Thyroid gland (tissue), 4 donors: ENCODE data around the gene SCAF8.

Source experiments
- POLR2A ChIP-seq, 2 donors: fragments of 450-650 bp; IDR thresholded peaks; one replicate each; pipeline ENCODE4 v1.6.1; 2017; ENCODE audit warnings: antibody characterized with exemption in 2 of 2, mild to moderate bottlenecking in 2 of 2, moderate library complexity in 1 of 2
- TF ChIP-seq, protein P1 (sequence below), 6 experiments: fragments of 200-600 bp in 3 of 6; fragments of 450-650 bp in 3 of 6; sonication (generic) in 3 of 6; IDR thresholded peaks; one replicate each; pipeline ENCODE4 v1.5.1; 2016 to 2019; ENCODE audit warnings: antibody characterized with exemption in 6 of 6, mild to moderate bottlenecking in 2 of 6, inconsistent platforms in 1 of 6, moderate library complexity in 1 of 6

DNA sequence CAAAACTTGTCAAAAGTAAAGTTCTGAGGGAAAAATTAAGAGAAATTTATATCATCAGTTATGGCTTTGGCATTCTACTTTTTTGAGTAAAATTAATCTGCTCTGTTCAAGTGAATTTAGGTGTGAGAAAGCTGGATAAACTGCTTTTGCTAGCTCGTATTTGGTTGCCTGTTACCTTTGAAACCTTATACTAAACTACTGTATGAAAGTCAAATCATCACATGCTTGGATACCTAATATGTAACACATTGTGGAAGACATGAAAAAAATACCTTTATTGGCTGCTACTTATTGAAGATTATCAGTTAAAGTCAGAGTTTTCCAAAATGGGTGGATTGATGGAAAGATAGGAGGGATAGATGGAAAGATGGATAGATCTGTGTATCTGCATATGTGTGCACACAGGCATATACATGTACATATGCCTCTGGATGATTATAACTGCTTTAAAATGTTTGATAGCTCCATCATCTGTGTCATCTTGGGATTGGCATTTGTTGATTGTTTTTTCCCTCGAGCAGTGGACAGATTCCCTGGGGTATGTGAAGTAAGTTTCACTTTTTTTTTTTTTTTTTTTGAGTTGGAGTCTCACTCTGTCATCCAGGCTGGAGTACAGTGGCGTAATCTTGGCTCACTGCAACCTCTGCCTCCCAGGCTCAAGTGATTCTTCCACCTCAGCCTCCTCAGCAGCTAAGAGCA is 24.3 kb downstream of the SCAF8 start:
- TF ChIP-seq, protein P1, sequence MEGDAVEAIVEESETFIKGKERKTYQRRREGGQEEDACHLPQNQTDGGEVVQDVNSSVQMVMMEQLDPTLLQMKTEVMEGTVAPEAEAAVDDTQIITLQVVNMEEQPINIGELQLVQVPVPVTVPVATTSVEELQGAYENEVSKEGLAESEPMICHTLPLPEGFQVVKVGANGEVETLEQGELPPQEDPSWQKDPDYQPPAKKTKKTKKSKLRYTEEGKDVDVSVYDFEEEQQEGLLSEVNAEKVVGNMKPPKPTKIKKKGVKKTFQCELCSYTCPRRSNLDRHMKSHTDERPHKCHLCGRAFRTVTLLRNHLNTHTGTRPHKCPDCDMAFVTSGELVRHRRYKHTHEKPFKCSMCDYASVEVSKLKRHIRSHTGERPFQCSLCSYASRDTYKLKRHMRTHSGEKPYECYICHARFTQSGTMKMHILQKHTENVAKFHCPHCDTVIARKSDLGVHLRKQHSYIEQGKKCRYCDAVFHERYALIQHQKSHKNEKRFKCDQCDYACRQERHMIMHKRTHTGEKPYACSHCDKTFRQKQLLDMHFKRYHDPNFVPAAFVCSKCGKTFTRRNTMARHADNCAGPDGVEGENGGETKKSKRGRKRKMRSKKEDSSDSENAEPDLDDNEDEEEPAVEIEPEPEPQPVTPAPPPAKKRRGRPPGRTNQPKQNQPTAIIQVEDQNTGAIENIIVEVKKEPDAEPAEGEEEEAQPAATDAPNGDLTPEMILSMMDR (IDR thresholded peaks at IDR 0.05), result no peak
- no peak for TF ChIP-seq POLR2A (IDR thresholded peaks at IDR 0.05)
